Measurements from ENCODE around the gene GSG1.
A peak's percentile ranks its signal among the peaks of the same experiment; 100 is the strongest.

GSG1 gene

DNA sequence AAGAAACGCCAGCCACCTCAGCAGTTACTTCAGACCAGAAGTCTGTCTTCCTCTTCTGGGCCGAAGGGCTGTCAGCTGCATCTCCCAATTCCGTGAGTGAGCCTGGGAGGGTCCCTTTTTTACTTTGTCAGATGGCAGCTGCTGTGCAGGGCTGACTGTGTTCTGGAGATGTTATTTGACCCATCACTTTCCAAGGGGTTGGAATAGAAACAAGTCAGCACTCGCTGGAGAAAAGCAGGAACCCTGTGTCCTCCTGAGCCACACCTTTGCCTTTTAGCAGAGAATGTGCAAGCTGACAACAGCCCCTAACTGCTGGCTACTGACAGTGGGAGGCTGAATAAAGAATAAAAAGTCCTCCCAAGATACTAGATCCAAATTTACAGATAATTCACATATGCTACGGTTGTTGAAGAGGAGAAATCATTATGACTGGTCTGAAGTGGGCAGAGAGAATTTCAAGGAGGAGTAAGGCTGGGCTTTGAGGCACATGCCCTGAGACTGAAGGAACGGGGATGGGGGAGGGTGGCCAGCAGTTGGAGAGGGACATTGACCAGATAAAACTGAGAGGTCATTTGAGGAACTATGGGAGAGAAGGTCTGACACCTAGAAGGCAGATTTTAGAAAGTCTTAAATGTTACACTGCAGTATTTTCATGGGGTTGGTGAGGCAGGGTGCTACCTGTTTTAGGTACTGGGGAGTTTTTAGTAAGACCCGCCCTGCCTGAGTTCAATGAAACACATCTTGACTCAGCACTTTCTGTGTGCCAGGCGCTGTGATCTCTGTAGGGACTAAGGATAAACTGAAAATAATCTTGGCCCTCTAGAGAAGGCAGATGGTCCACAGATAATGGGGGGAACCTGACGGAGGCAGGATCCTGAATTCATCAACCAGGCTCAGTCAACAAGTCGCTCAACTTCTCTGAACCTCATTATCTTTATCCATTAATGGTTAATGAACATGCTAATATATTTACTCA is 31.9 kb downstream of the GSG1 start:
- TF ChIP-seq GATA1 (IDR thresholded peaks at IDR 0.05; ENCODE audit: low read depth, low read length) (no peak), POLR2A (IDR thresholded peaks at IDR 0.05; ENCODE audit: low read length) (no peak)
- DNase-seq, result peak in 1 of 2 experiments; percentile 8

DNA sequence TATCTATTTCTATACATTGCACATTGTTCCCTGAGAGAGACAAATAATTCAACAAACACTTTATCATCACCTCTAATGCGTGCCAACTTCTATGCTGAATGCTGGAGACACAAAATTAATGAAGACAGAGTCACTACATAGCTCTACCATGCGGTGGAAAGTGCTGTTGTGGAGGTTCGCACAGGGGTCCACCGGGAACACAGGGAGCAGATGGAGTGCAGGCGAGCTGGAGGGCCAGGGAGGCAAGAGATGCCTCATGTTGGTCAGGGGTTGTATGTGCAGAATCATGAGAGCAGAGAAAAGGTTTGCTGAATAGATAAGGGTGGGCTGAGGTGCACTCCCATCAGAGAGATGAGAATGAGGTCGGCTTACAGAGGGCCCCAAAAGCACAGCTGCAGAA is 34.1 kb downstream of the GSG1 start:
- no peak for TF ChIP-seq POLR2A (IDR thresholded peaks at IDR 0.05; ENCODE audit: low read length)

DNA sequence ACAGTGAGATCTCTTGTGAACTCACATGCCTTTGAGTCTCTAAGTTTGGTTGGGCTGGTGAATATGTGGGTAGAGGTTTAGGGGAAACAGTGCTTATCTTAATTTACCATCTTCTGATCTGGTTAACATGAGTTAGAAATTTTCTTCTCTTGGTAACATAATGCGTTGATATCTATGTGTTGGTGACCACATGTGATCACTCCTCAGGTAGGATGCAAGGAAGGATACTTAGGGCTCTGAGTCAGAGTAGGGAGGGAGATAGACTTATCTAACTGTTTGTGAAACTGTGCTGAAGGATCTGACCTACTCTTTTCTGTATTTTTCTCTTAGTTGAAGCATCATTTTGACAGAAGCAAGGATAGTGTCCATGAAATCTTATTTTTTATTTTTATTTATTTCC is 36.1 kb downstream of the GSG1 start:
- TF ChIP-seq GATA1 (IDR thresholded peaks at IDR 0.05; ENCODE audit: low read depth, low read length), result no peak
- no peak for TF ChIP-seq POLR2A (IDR thresholded peaks at IDR 0.05; ENCODE audit: low read length)
- no peak for DNase-seq

More for the DNA sequence above, 34.1 kb downstream of the GSG1 start:
- DNase-seq, result peak; percentile 13 to 43

DNA sequence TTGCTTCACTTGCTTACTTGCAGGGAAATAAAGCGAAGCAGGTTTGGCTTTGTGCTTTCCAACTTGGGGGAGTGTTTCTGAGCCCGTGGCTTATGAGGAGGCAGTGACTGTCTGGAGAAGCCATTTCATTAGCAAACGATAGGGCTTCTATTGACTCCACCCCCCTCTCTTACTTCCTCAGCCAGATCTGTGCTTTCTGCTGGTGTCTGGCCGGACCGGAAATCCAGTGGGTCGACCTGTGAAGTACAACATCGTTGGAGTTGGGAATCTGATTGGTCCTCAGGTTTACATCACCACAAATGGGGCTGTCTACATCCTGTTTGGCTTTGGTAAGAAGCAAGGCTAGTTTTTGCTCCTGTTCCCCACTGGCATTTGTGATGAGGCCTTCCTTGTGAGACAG is 37.0 kb downstream of the GSG1 start:
- TF ChIP-seq GATA1 (IDR thresholded peaks at IDR 0.05; ENCODE audit: low read depth, low read length) (no peak), POLR2A (IDR thresholded peaks at IDR 0.05; ENCODE audit: low read length) (no peak)
- DNase-seq, result no peak

DNA sequence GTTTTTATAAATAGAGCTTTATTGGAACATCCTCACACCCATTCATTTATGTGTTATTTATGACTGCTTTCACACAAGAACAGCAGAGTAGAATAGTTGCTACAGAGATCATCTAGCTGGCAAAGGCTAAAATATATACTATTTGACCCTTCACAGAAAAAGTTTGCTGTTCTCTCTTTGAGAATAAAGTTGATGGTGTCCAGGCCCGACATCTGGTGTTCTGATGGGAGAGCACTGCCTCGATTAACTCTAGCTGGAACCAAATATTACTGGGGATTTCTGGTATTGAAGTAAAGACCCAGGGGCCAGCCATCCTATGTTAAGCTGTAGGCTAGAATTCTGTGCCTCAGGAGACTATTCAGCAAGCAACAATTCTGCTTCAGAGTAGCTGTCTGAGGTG is 37.5 kb downstream of the GSG1 start:
- TF ChIP-seq POLR2A (IDR thresholded peaks at IDR 0.05; ENCODE audit: low read length) (no peak), GATA1 (IDR thresholded peaks at IDR 0.05; ENCODE audit: low read depth, low read length) (no peak)
- DNase-seq, result no peak

DNA sequence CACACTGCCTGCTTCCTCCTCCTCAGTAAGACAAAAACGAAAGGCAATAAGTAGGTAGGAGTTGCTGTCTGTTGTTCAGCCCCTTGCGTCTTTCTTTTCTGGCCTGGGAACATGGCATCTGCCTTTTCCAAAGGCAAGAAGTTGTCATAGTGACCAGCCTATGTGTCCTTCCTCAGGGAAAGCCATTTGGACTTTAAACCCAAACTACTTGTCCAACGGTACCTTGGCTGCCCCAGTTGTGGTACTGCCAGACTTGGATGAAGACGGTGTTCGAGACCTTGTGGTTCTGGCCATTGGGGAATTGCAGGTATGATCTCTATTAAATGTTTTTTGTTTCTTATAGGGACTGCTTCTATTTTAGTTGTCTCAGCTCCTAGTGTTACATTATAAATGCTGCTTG is 40.8 kb downstream of the GSG1 start:
- TF ChIP-seq POLR2A (IDR thresholded peaks at IDR 0.05; ENCODE audit: low read length) (no peak), GATA1 (IDR thresholded peaks at IDR 0.05; ENCODE audit: low read depth, low read length) (no peak)
- DNase-seq, result no peak

DNA sequence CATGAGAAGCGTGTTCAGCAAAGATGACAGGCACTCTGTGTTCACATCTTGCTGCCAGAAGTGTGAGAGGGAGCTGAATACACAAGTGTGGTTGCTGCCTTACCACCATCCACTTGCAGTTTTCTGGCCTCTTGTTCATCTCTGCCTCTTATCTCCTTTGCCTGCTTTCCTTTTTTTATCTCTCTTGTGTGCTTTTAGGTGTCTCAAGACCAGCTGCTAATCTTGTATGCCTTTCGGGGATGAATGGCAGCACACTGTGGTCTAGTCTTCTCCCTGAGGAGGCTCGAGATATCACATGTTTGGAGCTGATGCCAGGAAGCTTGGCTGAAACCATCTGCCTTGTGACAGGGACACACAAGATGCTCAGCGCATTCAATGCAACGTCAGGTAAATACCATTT is 42.1 kb downstream of the GSG1 start:
- DNase-seq, result peak; percentile 91 to 98
- peak; percentile 43 for TF ChIP-seq POLR2A (IDR thresholded peaks at IDR 0.05; ENCODE audit: low read length)
- TF ChIP-seq GATA1 (IDR thresholded peaks at IDR 0.05; ENCODE audit: low read depth, low read length), result peak; percentile 78

DNA sequence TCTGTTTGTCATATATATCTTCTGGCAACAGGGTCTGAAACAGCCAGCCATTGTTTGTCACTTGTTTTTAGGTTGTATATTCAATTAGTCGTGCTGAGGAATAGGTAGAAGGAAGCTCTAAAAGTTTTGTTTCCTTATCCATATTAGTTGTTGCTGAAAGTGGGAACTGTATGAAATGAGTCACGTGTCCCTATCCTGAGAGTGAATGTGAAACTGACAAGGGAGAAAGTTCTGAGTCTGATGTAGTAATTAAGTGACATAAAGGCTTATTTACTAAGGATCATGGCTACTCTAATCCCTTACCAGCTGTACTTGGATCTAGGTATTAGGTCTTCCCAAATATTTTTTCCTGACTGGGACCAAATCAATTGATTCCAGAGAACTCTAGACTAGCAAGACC is 42.9 kb downstream of the GSG1 start:
- peak; percentile 14 to 51 for DNase-seq
- TF ChIP-seq GATA1 (IDR thresholded peaks at IDR 0.05; ENCODE audit: low read depth, low read length) (no peak), POLR2A (IDR thresholded peaks at IDR 0.05; ENCODE audit: low read length) (no peak)

DNA sequence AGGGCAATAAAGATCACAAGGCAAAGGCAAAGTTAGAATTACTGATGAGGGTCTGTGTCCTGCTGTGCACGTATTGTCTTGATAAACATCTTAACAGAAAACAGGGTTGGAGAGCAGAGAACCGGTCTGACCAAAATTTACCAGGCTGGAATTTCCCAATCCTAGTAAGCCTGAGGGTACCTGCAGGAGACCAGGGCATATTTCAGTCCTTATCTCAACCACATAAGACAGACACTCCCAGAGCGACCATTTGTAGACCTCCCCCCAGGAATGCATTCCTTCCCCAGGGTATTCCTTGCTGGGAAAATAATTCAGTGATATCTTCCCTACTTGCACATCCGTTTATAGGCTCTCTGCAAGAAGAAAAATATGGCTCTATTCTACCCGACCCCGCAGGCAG is 49.9 kb downstream of the GSG1 start:
- DNase-seq, result peak; percentile 20 to 41

DNA sequence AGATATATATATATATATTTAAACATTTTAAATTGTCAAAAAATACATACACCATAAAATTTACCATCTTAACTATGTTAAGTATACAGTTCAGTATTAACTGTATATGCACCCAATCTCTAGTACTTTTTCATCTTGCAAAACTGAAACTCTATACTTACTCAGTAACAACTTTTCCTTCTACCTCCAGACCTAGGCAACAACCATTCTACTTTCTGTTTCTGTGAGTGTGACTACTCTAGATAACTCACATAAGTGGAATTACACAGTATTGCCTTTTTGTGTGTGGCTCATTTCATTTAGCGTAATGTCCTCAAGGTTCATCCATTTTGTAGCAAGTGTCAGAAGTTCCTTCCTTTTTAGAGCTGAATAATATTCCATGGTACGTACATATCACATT is 51.0 kb downstream of the GSG1 start:
- TF ChIP-seq GATA1 (IDR thresholded peaks at IDR 0.05; ENCODE audit: low read depth, low read length), result no peak
- TF ChIP-seq POLR2A (IDR thresholded peaks at IDR 0.05; ENCODE audit: low read length), result no peak

DNA sequence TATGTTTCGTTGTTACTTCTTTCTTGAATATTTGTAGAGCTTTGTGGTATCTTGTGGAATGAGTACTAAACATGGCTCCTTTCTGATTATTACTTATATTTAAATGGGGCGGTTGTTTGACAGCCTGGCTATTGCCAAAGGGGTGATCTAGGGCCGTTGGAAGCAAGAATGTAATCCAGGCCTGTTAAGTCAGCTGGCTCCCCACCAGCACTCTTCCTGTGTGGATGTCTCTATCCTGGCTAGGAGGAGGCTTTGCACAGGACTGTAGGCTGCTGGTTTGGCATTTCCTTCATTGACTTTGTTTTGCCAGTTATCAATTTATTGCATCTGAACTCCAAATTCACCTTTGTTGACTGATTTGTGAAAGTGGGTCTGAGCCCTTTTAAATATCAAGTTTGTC is 53.7 kb downstream of the GSG1 start:
- TF ChIP-seq POLR2A (IDR thresholded peaks at IDR 0.05; ENCODE audit: low read length), result no peak
- TF ChIP-seq GATA1 (IDR thresholded peaks at IDR 0.05; ENCODE audit: low read depth, low read length), result no peak
- no peak for DNase-seq

More for the DNA sequence above, 51.0 kb downstream of the GSG1 start:
- DNase-seq, result no peak

DNA sequence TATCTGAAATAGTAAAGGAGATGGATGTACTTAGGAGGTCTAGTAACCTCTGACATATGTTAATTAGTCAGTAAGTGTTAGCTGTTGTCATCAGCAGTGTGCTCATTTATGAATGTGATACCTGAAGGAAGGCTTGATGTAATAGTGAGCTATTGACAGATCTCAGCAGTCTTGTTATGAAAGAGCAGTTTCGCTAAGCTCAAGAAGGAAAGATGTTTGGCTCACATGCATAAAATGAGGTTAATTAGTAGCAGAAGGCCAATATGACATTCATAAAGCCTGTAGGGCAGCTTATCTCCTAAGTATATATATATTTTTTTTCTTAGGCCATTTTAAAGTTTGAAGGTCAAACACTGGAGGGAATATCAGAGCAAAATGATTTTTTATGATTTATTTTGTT is 56.5 kb downstream of the GSG1 start:
- no peak for DNase-seq
- no peak for TF ChIP-seq POLR2A (IDR thresholded peaks at IDR 0.05; ENCODE audit: low read length)
- TF ChIP-seq GATA1 (IDR thresholded peaks at IDR 0.05; ENCODE audit: low read depth, low read length), result no peak

DNA sequence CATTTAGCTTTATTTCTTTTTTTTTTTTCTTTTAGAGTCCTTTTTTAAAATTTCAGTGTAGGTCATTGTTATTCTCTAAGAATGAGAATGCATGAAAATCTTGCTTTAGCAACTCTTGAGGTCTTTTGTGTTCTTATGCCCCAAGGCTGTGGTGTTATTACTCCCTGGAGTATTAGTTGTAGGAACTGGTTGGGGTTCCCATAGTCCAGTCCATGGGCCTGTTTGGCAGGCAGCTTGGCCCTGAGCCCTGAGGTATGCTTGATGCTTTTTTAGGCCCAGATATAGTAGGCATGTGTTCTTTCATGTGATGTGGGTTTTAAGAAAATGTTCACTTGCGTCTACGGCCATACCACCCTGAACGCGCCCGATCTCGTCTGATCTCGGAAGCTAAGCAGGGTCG is 57.7 kb downstream of the GSG1 start:
- TF ChIP-seq POLR2A (IDR thresholded peaks at IDR 0.05; ENCODE audit: low read length), result no peak
- no peak for TF ChIP-seq GATA1 (IDR thresholded peaks at IDR 0.05; ENCODE audit: low read depth, low read length)
- DNase-seq, result no peak

DNA sequence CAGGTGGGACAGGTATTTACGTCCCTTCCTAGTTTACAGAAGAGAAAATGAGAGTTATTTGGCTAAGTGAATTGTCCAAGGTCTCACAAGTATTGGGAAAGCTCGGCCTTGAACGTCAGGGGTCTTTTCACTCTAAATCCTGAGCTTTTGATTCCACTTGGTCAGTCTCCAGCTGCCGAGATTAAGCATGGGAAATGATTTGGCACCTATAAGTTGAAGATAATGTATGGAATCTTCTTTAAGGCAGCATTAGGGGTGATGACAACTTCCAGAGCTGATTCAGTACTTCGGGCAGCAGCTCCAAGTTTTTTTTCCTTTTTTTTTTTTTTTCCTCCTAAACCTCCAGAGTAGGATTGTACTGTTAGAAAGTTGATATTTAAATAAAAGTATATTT is 58.6 kb downstream of the GSG1 start:
- TF ChIP-seq GATA1 (IDR thresholded peaks at IDR 0.05; ENCODE audit: low read depth, low read length), result no peak
- TF ChIP-seq POLR2A (IDR thresholded peaks at IDR 0.05; ENCODE audit: low read length), result no peak
- DNase-seq, result no peak
